Measurements from ENCODE around the gene SDK1. TPM values are rescaled to one million over a fixed set of nuclear protein-coding genes. Genes with fewer than 3 reads are reported as not detected.

Gene SDK1
- total and polyA plus RNA-seq, 2 donors (not counting 3 experiments of a cell fraction or from before 2014, with no cell fraction given): 1.6 to 3.9 TPM

DNA sequence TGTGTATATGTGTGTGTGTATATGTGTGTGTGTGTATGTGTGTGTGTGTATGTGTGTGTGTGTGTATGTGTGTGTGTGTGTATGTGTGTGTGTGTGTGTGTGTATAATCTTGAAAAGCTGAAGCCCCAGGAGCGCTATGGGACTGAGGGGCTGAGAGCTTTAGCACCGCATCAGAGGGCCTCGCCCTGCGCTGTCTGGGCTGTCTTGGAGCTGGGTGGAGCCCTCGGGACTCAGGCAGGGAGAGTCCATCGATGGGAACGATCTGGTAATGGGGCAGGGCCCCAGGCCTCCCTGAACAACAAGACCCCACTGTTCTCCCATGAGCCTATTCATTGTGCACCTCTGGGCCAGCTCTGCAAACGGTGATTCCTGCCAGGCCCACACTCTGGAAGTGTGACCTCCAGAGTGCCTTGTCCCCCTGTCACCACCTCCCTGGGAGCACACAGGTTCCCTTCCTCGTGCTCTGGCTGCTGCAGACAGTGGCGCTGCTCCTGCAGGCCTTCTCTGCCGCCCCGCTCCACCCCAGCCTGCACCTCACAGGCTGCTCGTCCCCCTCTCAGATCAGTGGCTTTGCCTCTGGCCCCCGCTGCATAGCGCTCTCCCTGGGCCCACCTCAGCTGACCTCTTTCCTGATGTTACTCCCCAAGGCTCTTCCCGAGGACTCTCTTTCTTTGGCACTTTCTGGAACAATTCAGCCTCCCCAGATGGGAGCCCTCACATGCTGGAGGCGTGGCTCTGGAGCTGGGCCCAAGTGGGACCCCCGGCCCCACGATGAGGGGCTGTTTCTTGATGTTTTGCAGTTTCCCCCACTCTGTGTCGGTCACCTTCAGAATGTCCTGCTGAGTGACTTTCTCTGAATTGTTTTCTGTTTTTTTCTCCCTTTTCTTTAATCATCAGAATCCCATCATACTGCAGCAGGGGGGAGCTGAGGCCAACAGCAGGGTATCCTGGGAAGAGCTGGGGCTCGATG, 838.9 kb downstream of the SDK1 start:
- Histone ChIP-seq H3K4me1 (ENCODE audit: control insufficient read depth, extremely low read depth, insufficient read depth, low read length) (no peaks in the 10 kb centered on the region), H3K27ac (ENCODE audit: insufficient read depth, low read depth, low read length) (no peak overlapping the region), H3K4me2 (ENCODE audit: insufficient read depth, low read length) (no peak overlapping the region), H2AFZ (ENCODE audit: low read depth, low read length) (no peak overlapping the region), H3K4me3 (replicated peaks in 1 of 3; ENCODE audit: insufficient read depth in 1 of 3, low read depth in 1 of 3, low read length in 3 of 3) (no peak overlapping the region), H3K27me3 (ENCODE audit: control insufficient read depth in 2 of 2, insufficient read depth in 2 of 2, low read length in 2 of 2) (no peaks in the 10 kb centered on the region), H3K79me2 (ENCODE audit: control insufficient read depth, insufficient read depth, low read length) (no peaks in the 10 kb centered on the region), H4K20me1 (replicated peaks; ENCODE audit: control insufficient read depth, extremely low read depth, insufficient read depth, low read length) (no peaks in the 10 kb centered on the region), H3K9me1 (replicated peaks; ENCODE audit: control insufficient read depth, extremely low read depth, insufficient read depth, low read length) (no peaks in the 10 kb centered on the region), H3K36me3 (ENCODE audit: control insufficient read depth in 2 of 2, extremely low read depth in 1 of 2, insufficient read depth in 2 of 2, low read length in 2 of 2) (no peaks in the 10 kb centered on the region), H3K9ac (replicated peaks; ENCODE audit: extremely low read depth, insufficient read depth, low read length) (no peak overlapping the region), H3K9me3 (replicated peaks; ENCODE audit: control insufficient read depth, insufficient read depth, low read length) (no peaks in the 10 kb centered on the region)
- TF ChIP-seq, protein P1, sequence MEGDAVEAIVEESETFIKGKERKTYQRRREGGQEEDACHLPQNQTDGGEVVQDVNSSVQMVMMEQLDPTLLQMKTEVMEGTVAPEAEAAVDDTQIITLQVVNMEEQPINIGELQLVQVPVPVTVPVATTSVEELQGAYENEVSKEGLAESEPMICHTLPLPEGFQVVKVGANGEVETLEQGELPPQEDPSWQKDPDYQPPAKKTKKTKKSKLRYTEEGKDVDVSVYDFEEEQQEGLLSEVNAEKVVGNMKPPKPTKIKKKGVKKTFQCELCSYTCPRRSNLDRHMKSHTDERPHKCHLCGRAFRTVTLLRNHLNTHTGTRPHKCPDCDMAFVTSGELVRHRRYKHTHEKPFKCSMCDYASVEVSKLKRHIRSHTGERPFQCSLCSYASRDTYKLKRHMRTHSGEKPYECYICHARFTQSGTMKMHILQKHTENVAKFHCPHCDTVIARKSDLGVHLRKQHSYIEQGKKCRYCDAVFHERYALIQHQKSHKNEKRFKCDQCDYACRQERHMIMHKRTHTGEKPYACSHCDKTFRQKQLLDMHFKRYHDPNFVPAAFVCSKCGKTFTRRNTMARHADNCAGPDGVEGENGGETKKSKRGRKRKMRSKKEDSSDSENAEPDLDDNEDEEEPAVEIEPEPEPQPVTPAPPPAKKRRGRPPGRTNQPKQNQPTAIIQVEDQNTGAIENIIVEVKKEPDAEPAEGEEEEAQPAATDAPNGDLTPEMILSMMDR (IDR thresholded peaks at IDR 0.05; ENCODE audit: extremely low read depth in 1 of 2, insufficient read depth in 1 of 2, low read depth in 1 of 2, low read length in 2 of 2): no peak
- TF ChIP-seq POLR2AphosphoS5 (IDR thresholded peaks at IDR 0.05; ENCODE audit: insufficient read depth, low read depth, low read length) (no peak), GATA2 (IDR thresholded peaks at IDR 0.05; ENCODE audit: insufficient read depth, insufficient read length, low read depth, low read length) (no peak), MYC (IDR thresholded peaks at IDR 0.05; ENCODE audit: low read depth, low read length) (no peak)
- TF ChIP-seq, protein P2, sequence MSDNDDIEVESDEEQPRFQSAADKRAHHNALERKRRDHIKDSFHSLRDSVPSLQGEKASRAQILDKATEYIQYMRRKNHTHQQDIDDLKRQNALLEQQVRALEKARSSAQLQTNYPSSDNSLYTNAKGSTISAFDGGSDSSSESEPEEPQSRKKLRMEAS (IDR thresholded peaks at IDR 0.05; ENCODE audit: insufficient read depth, insufficient read length): no peak
- intact Hi-C loops (cut with micrococcal nuclease): no loop called here
- BruUV-seq (replicated peaks): no TSS peak
- ChIA-PET CTCF (no interaction called here), POLR2A (no interaction called here)
- FAIRE-seq: no peak
- dilution Hi-C loops (cut with MboI; ENCODE audit: extremely low pct_ligation_motif_present, low sequenced_read_pairs): no loop called here
- no peak for DNase-seq (ENCODE audit: low read depth, low spot score)

Measured in endothelial cell of umbilical vein (primary cell).